Endodermal cell (in vitro differentiated cells): ENCODE results near the gene TAP1. TPM values are rescaled to one million over a fixed set of nuclear protein-coding genes. Genes with fewer than 3 reads are reported as not detected.

ENCODE experiments used
- DNase-seq: peaks from one replicate; pipeline ENCODE4 v3.0.0-alpha.2; 2017
- H3K27ac ChIP-seq: 2 replicates; pipeline ENCODE4 v1.5.1; 2013; ENCODE audit warnings: mild to moderate bottlenecking, low read depth, low read length, moderate library complexity
- H3K27me3 ChIP-seq: 2 replicates; pipeline ENCODE4 v1.6.1; 2013; ENCODE audit warnings: mild to moderate bottlenecking, low read length, moderate library complexity; ENCODE audit not compliant: insufficient read depth, control insufficient read depth, poor library complexity, severe bottlenecking
- H3K36me3 ChIP-seq: 2 replicates; pipeline ENCODE4 v1.7.0; 2013; ENCODE audit warnings: mild to moderate bottlenecking, low read length, moderate library complexity; ENCODE audit not compliant: control insufficient read depth, insufficient read depth
- H3K4me1 ChIP-seq: one replicate; pipeline ENCODE4 v1.7.0; 2013; ENCODE audit warnings: low read length; ENCODE audit not compliant: control insufficient read depth, insufficient read depth
- H3K4me3 ChIP-seq: 2 replicates; pipeline ENCODE4 v1.5.1; 2013; ENCODE audit warnings: mild to moderate bottlenecking, low read length, moderate library complexity
- H3K9ac ChIP-seq: 2 replicates; pipeline ENCODE4 v1.6.1; 2013; ENCODE audit warnings: mild to moderate bottlenecking, low read length, moderate library complexity; ENCODE audit not compliant: poor library complexity, severe bottlenecking; ENCODE audit errors: extremely low read depth
- H3K9me3 ChIP-seq: 2 replicates; pipeline ENCODE4 v1.6.1; 2013; ENCODE audit warnings: mild to moderate bottlenecking, low read length, moderate library complexity; ENCODE audit not compliant: control insufficient read depth
- H3K27ac Mint-ChIP-seq: 2 replicates; pipeline ENCODE4 v1.8.0; 2020; ENCODE audit warnings: mixed read lengths
- H3K27me3 Mint-ChIP-seq: 2 replicates; pipeline ENCODE4 v1.8.0; 2021; ENCODE audit warnings: mild to moderate bottlenecking, mixed read lengths; ENCODE audit not compliant: insufficient read depth
- H3K36me3 Mint-ChIP-seq: 2 replicates; pipeline ENCODE4 v1.8.0; 2020; ENCODE audit warnings: low read depth, mixed read lengths
- H3K4me1 Mint-ChIP-seq: 2 replicates; pipeline ENCODE4 v1.8.0; 2020; ENCODE audit warnings: mixed read lengths
- H3K4me3 Mint-ChIP-seq: 2 replicates; pipeline ENCODE4 v1.8.0; 2020; ENCODE audit warnings: mild to moderate bottlenecking, moderate library complexity, mixed read lengths
- H3K9me3 Mint-ChIP-seq: 2 replicates; pipeline ENCODE4 v1.8.0; 2020; ENCODE audit warnings: mild to moderate bottlenecking, mixed read lengths
- CTCF ChIP-seq: fragments of 200-600 bp; sonication (generic); conservative IDR thresholded peaks from 2 replicates; pipeline ENCODE4 v1.5.0; 2021; ENCODE audit warnings: antibody characterized with exemption, mild to moderate bottlenecking
- WGBS, 2 experiments: methylation state at CpG; one replicate each; pipeline versions ENCODE4 v1.1.5 to v1.1.7; 2013; ENCODE audit warnings: missing lambda C conversion rate in 2 of 2, mixed read lengths in 1 of 2; ENCODE audit not compliant: insufficient coverage in 1 of 2, insufficient read length in 1 of 2; 5-methylcytosine and 5-hydroxymethylcytosine counted together
- total RNA-seq, 2 donors: library from RNA; stranded (reverse); fragmentation: NEBNext Ultra II Directional in 1 of 2; extraction: Animal tissue kit (Norgen Biotek cat#: 25700) in 1 of 2; gene quantifications; 2 replicates in 1 of 2; 3 replicates in 1 of 2; pipeline ENCODE4 v1.2.1, GENCODE V29; 2021

Gene TAP1
- total RNA-seq, 2 donors from 2014 or later = 2.0 to 2.6 TPM

- H3K9me3 Mint-ChIP-seq = no peaks in the 10 kb centered on the region
- 51 to 88% methylated on average over 2 to 6 of the region's 6 CpGs for WGBS, 2 experiments
- peaks cover 97% of the 10 kb centered on the region for H3K27me3 ChIP-seq
These were observed 4.4 kb downstream of the TAP1 start for GRCh38 chr6:32849126-32849525.

GRCh38 chr6:32847795-32848194, 5.7 kb downstream of the TAP1 start:
- no peak overlapping the region for H3K4me3 ChIP-seq
- H3K9ac ChIP-seq = no peak overlapping the region
- peaks cover 91% of the 10 kb centered on the region for H3K27me3 Mint-ChIP-seq
- no peaks in the 10 kb centered on the region for H3K36me3 ChIP-seq
- no peak overlapping the region for H3K27ac ChIP-seq
- H3K36me3 Mint-ChIP-seq = no peaks in the 10 kb centered on the region
- H3K27ac Mint-ChIP-seq = no peak overlapping the region
- H3K4me3 Mint-ChIP-seq = no peak overlapping the region
- H3K4me1 ChIP-seq = peaks cover 4% of the 10 kb centered on the region
- DNase-seq = no peak
- H3K9me3 ChIP-seq = no peaks in the 10 kb centered on the region
- H3K27me3 ChIP-seq = peaks cover 98% of the 10 kb centered on the region
- 86% methylated on average over 8 of the region's 8 CpGs; no CpG with 5 or more reads in 1 of the 2 experiments for WGBS, 2 experiments
- no peaks in the 10 kb centered on the region for H3K9me3 Mint-ChIP-seq
- peak; percentile 33 for TF ChIP-seq CTCF
- peaks cover 10% of the 10 kb centered on the region for H3K4me1 Mint-ChIP-seq

More at GRCh38 chr6:32849126-32849525, 4.4 kb downstream of the TAP1 start:
- DNase-seq = no peak
- Mint-ChIP-seq H3K4me1 (peaks cover 10% of the 10 kb centered on the region), H3K27me3 (peaks cover 88% of the 10 kb centered on the region), H3K27ac (no peak overlapping the region), H3K4me3 (no peak overlapping the region), H3K36me3 (no peaks in the 10 kb centered on the region)
- Histone ChIP-seq H3K4me3 (no peak overlapping the region), H3K9ac (no peak overlapping the region), H3K27ac (no peak overlapping the region), H3K9me3 (no peaks in the 10 kb centered on the region), H3K4me1 (no peaks in the 10 kb centered on the region), H3K36me3 (no peaks in the 10 kb centered on the region)
- TF ChIP-seq CTCF = no peak

GRCh38 chr6:32847004-32847403, 6.5 kb downstream of the TAP1 start:
- Histone ChIP-seq H3K9me3 (no peaks in the 10 kb centered on the region), H3K27ac (no peak overlapping the region), H3K36me3 (no peaks in the 10 kb centered on the region), H3K4me1 (peaks cover 4% of the 10 kb centered on the region), H3K9ac (no peak overlapping the region), H3K4me3 (no peak overlapping the region), H3K27me3 (peaks cover 98% of the 10 kb centered on the region)
- no peak overlapping the region for H3K27ac Mint-ChIP-seq
- peaks cover 7% of the 10 kb centered on the region for H3K4me1 Mint-ChIP-seq
- no peak for TF ChIP-seq CTCF
- H3K4me3 Mint-ChIP-seq = no peak overlapping the region
- no peaks in the 10 kb centered on the region for H3K9me3 Mint-ChIP-seq
- WGBS, 2 experiments = 90 to 95% methylated on average over 4 to 10 of the region's 10 CpGs
- DNase-seq = no peak
- H3K36me3 Mint-ChIP-seq = no peaks in the 10 kb centered on the region
- peaks cover 91% of the 10 kb centered on the region for H3K27me3 Mint-ChIP-seq
